HUES64 (cell line): ENCODE results near the gene PHRF1.
A peak's percentile ranks its signal among the peaks of the same experiment; 100 is the strongest.

Experiments
- H3K27ac ChIP-seq: 2 replicates; pipeline ENCODE4 v1.7.0; 2013; ENCODE audit warnings: low read depth, low read length, inconsistent platforms
- H3K27me3 ChIP-seq: 2 replicates; pipeline ENCODE4 v1.6.1; 2013; ENCODE audit warnings: mild to moderate bottlenecking, low read length; ENCODE audit not compliant: insufficient read depth
- H3K36me3 ChIP-seq: 2 replicates; pipeline ENCODE4 v1.6.1; 2013; ENCODE audit warnings: mild to moderate bottlenecking, low read length; ENCODE audit not compliant: insufficient read depth
- H3K4me1 ChIP-seq: 2 replicates; pipeline ENCODE4 v1.6.1; 2013; ENCODE audit warnings: mild to moderate bottlenecking, low read length, moderate library complexity; ENCODE audit not compliant: insufficient read depth
- H3K4me3 ChIP-seq: 2 replicates; pipeline ENCODE4 v1.5.1; 2013; ENCODE audit warnings: mild to moderate bottlenecking, low read length, moderate library complexity
- H3K9ac ChIP-seq: 2 replicates; pipeline ENCODE4 v1.6.1; 2013; ENCODE audit warnings: mild to moderate bottlenecking, low read depth, low read length
- H3K9me3 ChIP-seq: 2 replicates; pipeline ENCODE4 v1.6.1; 2013; ENCODE audit warnings: low read depth, low read length; ENCODE audit not compliant: insufficient read depth
- WGBS: fragments of 150-250, 120-280 bp; methylation state at CpG from one replicate; pipeline ENCODE4 v1.1.7; 2013; ENCODE audit warnings: missing lambda C conversion rate; 5-methylcytosine and 5-hydroxymethylcytosine counted together

The PHRF1 gene

DNA sequence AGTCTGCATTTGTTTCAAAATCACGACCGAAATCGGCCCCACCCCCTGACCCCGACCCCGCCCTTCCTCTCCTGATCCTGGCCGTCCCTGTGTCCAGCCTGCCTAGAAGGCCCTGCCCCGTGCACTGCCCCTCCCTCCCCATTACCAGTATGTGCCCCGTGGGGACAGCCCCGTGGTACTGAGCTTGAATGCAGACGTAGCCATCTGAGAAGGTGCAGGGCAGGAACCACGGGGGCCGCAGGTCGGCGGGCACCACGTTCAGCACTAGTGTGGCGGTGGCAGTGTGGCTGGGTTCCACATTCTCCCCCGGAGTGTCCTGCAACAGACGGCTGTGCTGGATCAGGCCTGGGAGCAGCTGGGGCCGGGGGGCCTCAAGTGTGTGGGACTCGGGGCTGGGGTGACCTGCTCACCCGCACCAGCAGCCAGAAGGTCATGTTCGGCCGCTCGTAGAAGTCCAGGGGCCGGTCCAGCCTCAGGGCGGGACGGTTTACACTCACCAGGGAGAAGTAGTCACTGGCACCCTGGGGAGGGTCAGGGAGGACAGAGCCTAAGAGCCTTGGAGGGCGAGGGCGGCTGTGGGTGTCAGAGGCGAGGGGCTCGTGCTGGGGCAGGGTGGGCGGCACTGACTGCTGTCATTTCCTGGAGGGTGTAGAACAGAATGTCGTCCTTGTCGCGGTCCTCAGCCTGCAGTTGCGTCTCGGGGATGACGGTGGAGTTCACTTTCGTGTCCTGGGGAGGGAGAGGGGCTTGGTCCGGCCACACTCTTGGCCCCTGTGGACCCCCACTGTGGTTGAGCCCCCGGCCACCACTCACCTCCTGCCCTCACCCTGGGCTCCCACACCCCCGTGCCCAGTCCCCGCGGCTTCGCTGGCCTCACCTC, 44.9 kb downstream of the PHRF1 start:
- 87% methylated on average over 45 of the region's 45 CpGs for WGBS
- H3K27me3 ChIP-seq, result no peaks in the 10 kb centered on the region; the same call in 1 of the 2 replicates
- peaks cover 5% of the 10 kb centered on the region; the same call in 1 of the 2 replicates for H3K36me3 ChIP-seq
- no peak overlapping the region for H3K9ac ChIP-seq
- no peak overlapping the region for H3K27ac ChIP-seq
- H3K9me3 ChIP-seq, result no peaks in the 10 kb centered on the region
- no peak overlapping the region for H3K4me3 ChIP-seq
- H3K4me1 ChIP-seq, result no peaks in the 10 kb centered on the region; the same call in 1 of the 2 replicates

DNA sequence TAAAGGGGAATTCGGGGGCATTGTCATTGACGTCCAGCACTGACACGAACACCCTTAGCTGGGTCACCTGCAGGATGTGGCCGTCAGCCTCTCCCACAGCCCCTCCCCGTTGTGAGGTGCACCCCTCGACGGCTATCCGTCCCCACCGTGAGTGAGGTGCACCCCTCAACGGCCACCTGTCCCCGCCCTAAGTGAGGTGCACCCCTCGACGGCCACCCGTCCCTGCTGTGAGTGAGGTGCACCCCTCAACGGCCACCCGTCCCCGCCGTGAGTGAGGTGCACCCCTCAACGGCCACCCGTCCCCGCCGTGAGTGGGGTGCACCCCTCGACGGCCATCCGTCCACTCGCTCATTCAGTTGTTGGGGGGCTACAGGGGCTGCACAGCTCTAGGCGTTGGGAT, 45.6 kb downstream of the PHRF1 start:
- H3K4me3 ChIP-seq, result no peak overlapping the region
- WGBS, result 95% methylated on average over 27 of the region's 27 CpGs
- H3K27me3 ChIP-seq, result peaks cover 4% of the 10 kb centered on the region; the same call in 1 of the 2 replicates
- peaks cover 5% of the 10 kb centered on the region; the same call in 1 of the 2 replicates for H3K36me3 ChIP-seq
- no peaks in the 10 kb centered on the region for H3K4me1 ChIP-seq
- no peak overlapping the region for H3K9ac ChIP-seq
- no peaks in the 10 kb centered on the region for H3K9me3 ChIP-seq
- H3K27ac ChIP-seq, result no peak overlapping the region

DNA sequence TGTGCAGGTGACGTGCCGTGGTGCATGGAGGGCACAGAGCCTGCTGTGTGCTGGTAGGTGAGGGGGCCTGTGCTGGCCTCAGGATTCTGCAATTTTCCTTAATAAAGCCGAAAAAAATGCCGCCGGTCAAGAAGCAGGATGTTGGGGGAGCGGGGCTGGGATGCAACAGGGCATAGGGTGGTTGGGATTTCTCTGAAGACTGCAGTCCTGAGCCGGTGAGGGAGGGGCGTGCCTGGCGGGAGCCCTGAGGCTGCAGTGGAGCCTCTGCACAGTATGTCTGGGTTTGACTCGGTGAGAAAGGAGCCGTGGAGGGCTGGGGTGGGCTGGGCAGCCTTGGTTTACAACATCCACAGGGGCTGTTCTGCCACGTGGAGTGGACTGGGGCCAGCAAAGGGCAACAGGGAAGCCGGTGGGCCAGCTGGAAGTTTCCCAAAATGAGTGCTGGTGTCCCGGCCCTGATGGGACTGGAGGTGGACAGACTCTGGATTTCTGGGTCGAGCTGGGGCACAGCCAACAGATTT, 47.1 kb downstream of the PHRF1 start:
- no peaks in the 10 kb centered on the region for H3K4me1 ChIP-seq
- H3K27me3 ChIP-seq, result peaks cover 7% of the 10 kb centered on the region; the same call in 1 of the 2 replicates
- H3K4me3 ChIP-seq, result no peak overlapping the region
- H3K27ac ChIP-seq, result no peak overlapping the region
- H3K9ac ChIP-seq, result no peak overlapping the region; the same call in 1 of the 2 replicates
- H3K36me3 ChIP-seq, result peaks cover under 1% of the 10 kb centered on the region; the same call in 1 of the 2 replicates
- WGBS, result 89% methylated on average over 15 of the region's 15 CpGs
- no peaks in the 10 kb centered on the region for H3K9me3 ChIP-seq

DNA sequence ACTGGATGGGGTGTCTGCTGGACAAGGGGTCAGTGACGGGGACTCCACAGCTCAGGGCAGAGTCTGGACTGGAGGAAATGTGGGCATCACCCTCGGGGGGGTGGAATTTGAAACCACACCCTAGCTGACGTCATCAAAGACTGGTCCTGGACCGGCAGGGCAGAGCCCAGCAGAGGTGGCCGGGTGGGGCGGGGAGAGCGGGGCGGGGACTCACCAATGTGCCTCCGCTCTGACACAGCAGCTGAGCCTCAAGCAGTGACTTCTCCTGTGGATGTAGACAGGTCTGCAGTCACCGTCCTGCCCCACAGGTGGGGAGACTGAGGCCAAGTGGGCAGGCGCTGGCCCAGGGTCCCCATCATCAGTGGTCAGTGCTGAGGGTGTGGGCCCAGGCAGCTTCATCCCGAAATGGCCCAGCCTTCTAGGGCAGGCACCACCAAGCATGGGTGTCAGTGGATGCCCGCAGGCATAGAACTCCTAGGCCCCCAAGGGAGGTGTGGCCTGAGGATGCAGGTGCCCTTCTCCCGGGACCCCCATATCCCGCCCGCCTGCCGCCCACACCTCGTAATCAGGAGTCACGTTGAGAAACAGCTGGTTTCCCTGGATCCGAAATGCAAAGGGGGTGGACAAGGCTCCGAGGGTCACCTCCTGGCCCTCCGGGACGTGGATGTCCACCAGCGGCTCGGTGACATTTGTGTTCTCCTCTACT, 47.9 kb downstream of the PHRF1 start:
- WGBS, result 89% methylated on average over 25 of the region's 25 CpGs
- no peak overlapping the region for H3K4me3 ChIP-seq
- no peaks in the 10 kb centered on the region for H3K4me1 ChIP-seq
- peaks cover 7% of the 10 kb centered on the region; the same call in 1 of the 2 replicates for H3K27me3 ChIP-seq
- H3K9ac ChIP-seq, result no peak overlapping the region
- H3K27ac ChIP-seq, result no peak overlapping the region
- no peaks in the 10 kb centered on the region for H3K9me3 ChIP-seq
- H3K36me3 ChIP-seq, result no peaks in the 10 kb centered on the region

DNA sequence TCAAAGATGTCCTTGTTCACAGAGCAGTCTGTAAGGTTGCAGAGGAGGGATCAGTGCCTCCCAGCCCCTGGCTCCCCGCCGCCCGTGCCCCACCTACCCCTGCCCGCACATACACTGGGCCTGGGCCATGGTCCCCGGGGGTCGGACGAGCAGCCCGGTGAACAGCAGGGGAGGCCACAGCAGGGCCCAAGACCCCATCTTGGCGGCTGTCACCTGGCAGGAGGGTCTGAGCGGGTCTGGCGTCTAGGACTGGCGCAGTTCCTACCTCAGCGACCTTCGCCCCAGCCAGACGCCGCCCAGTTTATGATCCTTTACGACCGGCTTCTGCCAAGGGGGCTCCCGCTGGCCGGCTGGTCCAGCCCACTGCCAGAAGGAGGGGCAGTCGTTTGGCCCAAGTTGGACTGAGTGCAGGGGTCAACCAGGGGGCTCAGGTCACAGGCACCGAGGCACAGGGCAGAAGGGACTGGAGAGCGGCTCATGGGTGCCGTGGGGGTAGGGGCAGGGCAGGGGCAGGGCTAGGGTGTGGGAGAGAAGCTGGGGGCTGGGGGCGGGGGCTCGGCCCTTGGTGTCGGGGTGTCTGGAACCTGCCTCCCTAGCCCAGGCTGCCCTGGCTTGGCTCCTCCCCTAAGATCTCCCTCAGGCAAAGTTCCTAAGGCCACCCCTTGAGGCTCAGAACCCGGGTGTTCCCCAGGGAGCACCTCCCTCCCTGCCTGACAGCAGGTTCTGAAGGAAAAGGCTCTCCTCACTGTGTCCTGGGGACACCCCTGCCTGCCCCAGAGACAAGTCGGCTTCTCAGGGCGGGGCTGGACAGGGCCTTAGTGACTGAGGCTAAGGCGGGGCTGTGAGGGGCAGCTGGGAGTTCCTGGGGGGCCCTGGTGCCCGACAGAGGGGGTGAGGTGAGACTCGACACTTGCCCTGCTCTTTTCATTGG, 48.7 kb downstream of the PHRF1 start, which contains the start of gene CDHR5:
CDHR5 (minus strand) TSS at position 251 of the 931 bp plus-strand sequence; CDS start at position 198, 53 bp downstream.
- H3K4me1 ChIP-seq, result no peaks in the 10 kb centered on the region
- no peaks in the 10 kb centered on the region for H3K9me3 ChIP-seq
- H3K9ac ChIP-seq, result no peak within 1 kb of the TSS
- H3K27ac ChIP-seq, result no peak within 1 kb of the TSS
- 90% methylated on average over 33 of the region's 33 CpGs for WGBS
- H3K36me3 ChIP-seq, result no peaks in the 10 kb centered on the region
- H3K4me3 ChIP-seq, result no peak within 1 kb of the TSS
- peaks cover 7% of the 10 kb centered on the region; the same call in 1 of the 2 replicates for H3K27me3 ChIP-seq

DNA sequence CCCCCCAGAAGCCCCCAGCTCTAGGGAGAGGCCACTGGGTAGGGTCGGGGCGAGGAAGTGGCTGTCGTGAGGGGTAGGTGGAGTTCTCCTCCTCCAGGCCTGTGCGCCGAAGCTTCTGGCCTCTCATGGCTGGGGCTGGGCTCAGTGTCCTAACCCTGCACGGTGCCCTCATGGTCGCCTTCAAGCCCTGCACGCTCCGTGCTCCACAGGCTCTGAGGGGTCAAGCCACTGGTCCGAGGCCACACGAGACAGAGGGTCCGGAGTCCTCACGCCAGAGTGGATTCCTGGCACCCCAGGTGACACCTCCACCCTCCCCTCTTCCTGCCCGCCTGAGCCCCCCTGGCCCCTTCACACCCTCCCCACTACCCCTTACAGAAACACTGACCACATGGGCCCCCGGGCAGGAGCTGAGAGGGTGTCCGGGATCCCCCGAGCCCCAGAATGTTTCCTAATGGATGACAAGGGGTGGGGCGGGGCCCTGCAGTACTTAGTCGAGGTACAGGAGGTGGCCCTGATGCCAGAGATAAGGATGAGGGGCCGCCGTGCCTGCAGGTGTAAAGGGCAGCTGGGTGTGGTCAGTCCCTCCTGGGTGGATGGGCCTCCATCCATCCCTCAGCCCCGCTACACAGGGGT, 49.5 kb downstream of the PHRF1 start:
- no peak overlapping the region for H3K4me3 ChIP-seq
- WGBS, result 81% methylated on average over 22 of the region's 22 CpGs
- no peak overlapping the region for H3K27ac ChIP-seq
- no peaks in the 10 kb centered on the region for H3K4me1 ChIP-seq
- no peaks in the 10 kb centered on the region for H3K36me3 ChIP-seq
- no peak overlapping the region for H3K9ac ChIP-seq
- peaks cover 7% of the 10 kb centered on the region; the same call in 1 of the 2 replicates for H3K27me3 ChIP-seq
- no peaks in the 10 kb centered on the region for H3K9me3 ChIP-seq

DNA sequence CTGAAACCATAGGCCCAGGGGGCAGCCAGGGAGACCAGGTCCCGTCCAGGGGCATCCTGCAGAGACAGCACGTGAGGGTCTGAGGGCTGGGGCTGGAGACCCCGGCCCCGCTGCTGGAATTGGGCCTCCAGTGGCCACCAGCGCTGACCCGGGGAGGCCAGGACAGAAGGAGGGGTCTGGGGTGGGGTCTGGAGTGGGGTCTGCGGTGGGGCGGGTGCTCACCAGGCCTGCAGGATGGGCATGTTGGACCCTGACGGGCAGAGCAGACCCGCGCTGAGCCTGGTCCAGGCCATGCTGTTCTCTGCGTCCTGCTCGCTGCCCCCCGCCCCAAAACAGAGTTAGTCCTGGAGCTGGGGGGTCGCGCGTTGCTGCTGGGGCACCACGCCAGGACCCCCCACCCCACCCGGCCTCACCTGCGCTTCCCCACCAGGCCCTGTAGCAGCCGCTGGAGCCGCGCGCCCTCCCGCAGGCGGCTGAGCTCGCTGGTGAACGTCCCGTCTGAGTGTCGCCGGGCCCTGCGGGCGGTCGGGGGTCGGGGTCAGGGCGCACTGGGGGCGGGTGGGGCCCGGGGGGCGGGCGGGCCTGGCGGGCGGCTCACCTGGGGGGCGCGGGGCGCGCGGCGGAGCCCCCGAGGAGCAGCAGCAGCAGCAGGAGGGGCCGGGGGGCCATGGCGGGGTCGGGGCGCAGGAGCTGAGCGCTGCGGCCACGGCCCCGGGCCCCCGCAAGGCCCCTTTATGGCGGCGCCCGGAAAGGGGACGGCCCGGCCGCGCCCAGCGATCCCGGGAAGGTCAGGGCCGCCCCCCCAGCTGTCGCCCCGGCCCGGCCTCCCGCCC, 50.4 kb downstream of the PHRF1 start, which contains the start of gene SCT:
SCT (minus strand) TSS at position 707 of the 833 bp plus-strand sequence; CDS start at position 669, 38 bp downstream.
- no peaks in the 10 kb centered on the region for H3K9me3 ChIP-seq
- no peak within 1 kb of the TSS for H3K27ac ChIP-seq
- no peak within 1 kb of the TSS for H3K9ac ChIP-seq
- H3K4me3 ChIP-seq, result 0 out of 2 replicates have a peak within 1 kb of the TSS, but pooled peaks have one; percentile 21
- peaks cover 7% of the 10 kb centered on the region; the same call in 1 of the 2 replicates for H3K27me3 ChIP-seq
- H3K4me1 ChIP-seq, result no peaks in the 10 kb centered on the region
- 11% methylated on average over 72 of the region's 72 CpGs for WGBS
- H3K36me3 ChIP-seq, result no peaks in the 10 kb centered on the region

DNA sequence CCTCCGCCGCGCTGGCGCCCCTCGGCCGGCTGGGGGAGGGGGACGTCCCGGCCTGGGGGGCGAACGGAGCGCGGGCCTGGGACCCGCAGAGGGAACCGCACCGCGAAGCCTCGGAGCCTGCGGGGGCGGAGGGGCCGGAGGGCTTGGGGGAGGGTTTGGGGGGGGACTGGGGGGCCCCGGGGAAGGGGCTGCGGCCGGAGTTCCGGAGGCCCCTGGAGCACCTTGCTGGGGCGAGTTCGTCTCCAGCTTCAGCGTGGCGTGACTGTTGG, 51.0 kb downstream of the PHRF1 start:
- H3K4me3 ChIP-seq, result no peak overlapping the region
- H3K27ac ChIP-seq, result no peak overlapping the region
- H3K9me3 ChIP-seq, result no peaks in the 10 kb centered on the region
- peaks cover 7% of the 10 kb centered on the region; the same call in 1 of the 2 replicates for H3K27me3 ChIP-seq
- no peak overlapping the region for H3K9ac ChIP-seq
- no peaks in the 10 kb centered on the region for H3K36me3 ChIP-seq
- 23% methylated on average over 28 of the region's 28 CpGs for WGBS
- no peaks in the 10 kb centered on the region for H3K4me1 ChIP-seq

DNA sequence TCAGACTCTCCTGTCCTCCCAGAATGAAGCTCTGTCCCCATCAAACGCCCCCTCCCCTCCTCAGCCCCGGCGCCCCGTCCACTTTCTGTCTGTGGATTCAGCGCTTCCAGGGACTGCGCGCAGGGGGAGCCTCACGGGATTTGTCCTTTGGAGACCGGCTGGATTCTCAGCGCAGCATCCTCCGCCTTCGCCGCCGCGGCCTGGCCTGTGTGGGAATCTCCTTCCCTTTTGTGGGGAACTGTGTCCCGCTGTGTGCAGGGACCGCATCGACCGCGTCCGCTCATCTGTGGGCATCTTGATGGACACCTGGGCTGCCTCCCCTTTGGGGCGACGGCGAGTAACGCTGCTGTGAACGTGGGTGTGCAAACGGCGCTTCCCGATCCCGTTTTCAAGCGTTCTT, 51.8 kb downstream of the PHRF1 start:
- no peaks in the 10 kb centered on the region for H3K9me3 ChIP-seq
- H3K36me3 ChIP-seq, result no peaks in the 10 kb centered on the region
- no peak overlapping the region for H3K4me3 ChIP-seq
- H3K4me1 ChIP-seq, result no peaks in the 10 kb centered on the region
- no peak overlapping the region for H3K27ac ChIP-seq
- no peak overlapping the region for H3K9ac ChIP-seq
- 93% methylated on average over 31 of the region's 31 CpGs for WGBS
- peaks cover 7% of the 10 kb centered on the region; the same call in 1 of the 2 replicates for H3K27me3 ChIP-seq
